Measurements from ENCODE around the gene PTCRA.
"Not testable (repeated sequence)": the region's sequence is repeated elsewhere in the genome, so short reads cannot be mapped to it uniquely, and the experiment has no call there.

PTCRA gene

DNA sequence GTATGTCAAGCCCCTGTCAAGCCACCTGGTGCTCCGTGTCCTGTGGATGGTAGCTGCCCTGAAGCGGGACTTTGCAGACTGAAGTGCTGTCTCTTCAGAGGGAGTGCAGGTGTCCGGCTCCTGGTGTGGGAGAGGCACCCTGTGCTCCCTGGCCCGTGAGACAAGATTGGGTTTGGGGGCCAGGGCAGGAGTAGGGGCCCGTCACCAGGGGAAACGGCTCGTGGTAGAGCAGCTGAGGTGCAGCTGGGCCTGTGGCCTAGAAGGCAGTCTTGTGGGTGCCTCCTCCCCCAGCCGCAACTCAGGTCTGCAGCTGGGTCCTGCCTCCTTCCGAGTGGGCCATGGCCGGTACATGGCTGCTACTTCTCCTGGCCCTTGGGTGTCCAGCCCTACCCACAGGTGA lies at the start of gene PTCRA:
PTCRA (plus strand) TSS at position 322 of the 400 bp plus-strand sequence; CDS start at position 339, 17 bp downstream.
- DNase-seq (ENCODE audit: low read depth), result no peak

DNA sequence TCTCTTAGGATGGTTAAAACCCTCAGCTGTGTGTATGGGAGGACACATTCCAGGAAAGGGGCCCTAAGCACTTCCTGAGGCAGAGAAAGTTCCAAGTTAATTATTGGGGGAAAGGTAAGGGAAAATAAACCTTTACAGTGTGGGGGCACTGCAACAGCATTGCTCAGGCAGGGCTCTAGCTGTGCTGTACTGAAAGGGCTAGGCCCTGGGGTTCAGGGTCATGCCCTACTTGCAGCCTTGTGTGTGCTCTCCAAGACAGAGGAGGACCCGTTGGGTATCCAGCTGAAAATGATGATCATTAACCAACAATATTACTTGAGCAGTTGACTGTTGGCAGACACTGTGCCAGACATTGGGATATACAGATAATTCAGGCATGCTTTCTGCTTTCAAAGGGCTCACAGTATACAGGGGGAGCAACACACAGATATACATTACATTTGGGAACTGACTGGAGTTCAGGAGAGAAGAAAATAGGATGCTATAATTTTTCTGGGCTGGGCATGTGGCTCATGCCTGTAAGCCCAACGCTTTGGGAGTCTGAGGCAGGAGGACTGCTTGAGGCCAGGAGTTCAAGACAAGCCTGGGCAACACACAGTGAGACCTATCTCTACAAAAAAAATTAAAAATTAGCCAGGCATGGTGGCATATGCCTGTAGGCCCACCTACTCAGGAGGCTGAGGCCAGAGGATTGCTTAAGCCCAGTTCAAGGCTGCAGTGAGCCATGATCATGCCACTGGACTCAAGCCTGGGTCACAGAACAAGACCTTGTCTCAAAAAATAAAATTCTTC lies 45.5 kb upstream of the PTCRA start:
- DNase-seq (ENCODE audit: low read depth), result no peak

GRCh38 chr6:42871711-42872110 lies 44.1 kb upstream of the PTCRA start:
- DNase-seq (ENCODE audit: low read depth), result no peak

- no peak for DNase-seq (ENCODE audit: low read depth)
Measured at GRCh38 chr6:42873313-42873712, 42.5 kb upstream of the PTCRA start.

DNA sequence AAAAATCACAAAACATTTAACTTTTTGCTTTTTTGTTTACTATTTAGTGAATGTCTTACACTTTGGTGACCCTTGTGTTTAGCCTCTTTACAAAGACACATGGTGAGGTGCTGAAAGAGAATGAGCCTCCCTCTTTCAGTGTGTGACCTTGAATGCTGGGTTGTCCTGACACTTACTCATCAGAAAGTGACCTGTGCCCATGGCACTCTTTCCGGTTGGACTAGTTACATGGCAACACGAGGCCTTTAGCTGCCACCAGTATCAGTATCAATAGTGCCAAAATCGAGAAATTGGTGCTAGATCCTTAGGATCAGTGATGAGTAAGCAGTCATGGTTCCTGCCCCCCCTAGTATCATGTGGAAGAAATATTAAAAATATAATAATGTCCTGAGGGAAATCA lies 38.2 kb upstream of the PTCRA start:
- DNase-seq (ENCODE audit: low read depth), result no peak

DNA sequence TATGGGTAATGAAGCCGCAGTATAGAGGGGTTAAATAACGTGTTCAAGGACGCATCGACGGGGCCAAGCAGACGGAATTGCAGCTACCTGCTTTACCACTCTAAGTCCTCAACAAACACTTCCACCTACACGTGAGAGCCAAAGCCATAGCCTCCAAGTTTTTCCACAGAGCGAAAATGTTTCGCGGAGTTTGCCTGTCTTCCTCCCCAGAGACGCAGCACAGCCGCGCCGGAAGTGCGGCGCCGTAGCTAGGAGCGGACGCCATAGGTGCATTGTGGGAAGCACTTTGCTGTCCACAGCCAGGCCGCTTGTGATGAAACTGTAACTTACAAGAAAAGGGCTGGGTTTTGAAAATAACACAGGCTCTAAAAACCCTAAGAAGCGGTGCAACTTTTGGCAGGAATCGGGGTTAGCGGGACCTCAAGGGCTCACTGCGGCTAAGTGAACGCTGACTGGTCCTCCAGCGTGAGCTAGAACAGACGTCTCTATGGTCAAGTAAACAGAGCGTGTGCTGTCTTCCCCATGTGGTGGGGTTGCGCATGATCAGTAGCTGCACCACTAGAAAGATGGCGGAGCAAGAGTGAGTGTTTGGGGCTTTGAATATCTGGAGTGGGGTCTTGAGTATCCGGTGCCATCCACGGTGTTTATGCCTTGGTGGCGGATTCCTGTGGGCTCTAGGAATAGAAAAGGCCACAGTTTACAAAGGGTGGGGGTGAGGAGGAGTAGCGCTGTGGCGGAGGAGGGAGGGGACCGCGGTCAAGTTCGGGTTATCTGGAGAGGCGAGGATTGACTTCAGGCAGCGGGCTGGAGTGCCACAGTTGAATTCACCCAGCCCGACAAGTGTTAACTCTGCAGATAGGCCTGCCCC lies 36.2 kb upstream of the PTCRA start, which contains the start of gene RPL7L1:
RPL7L1 (plus strand) TSS at position 245 of the 868 bp plus-strand sequence; CDS start at position 540, 295 bp downstream.
- peak; percentile 68 for DNase-seq (ENCODE audit: low read depth)

GRCh38 chr6:42880240-42880817 lies 35.5 kb upstream of the PTCRA start:
- not testable (repeated sequence) for DNase-seq (ENCODE audit: low read depth)

DNA sequence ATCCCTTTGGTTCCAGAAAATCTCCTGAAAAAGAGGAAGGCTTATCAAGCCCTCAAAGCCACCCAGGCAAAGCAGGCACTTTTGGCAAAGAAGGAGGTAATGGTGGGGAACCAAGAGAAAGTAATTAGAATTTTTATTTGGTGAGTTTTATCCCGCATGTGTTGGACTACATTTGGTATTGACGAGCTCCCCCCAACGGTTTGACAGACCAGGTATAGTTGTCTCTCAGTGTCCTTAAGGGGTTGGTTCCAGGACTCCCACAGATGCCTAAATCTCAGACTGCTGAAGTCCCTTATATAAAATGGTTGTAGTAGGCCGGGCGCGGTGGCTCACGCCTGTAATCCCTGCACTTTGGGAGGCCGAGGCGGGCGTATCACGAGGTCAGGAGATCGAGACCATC lies 35.0 kb upstream of the PTCRA start:
- not testable (repeated sequence) for DNase-seq (ENCODE audit: low read depth)

GRCh38 chr6:42885702-42886101 lies 30.2 kb upstream of the PTCRA start:
- no peak for DNase-seq (ENCODE audit: low read depth)

- DNase-seq (ENCODE audit: low read depth), result not testable (repeated sequence)
Measured at GRCh38 chr6:42888201-42888600, 27.7 kb upstream of the PTCRA start.

- DNase-seq (ENCODE audit: low read depth), result no peak
Measured at GRCh38 chr6:42889815-42890214, 26.0 kb upstream of the PTCRA start.

DNA sequence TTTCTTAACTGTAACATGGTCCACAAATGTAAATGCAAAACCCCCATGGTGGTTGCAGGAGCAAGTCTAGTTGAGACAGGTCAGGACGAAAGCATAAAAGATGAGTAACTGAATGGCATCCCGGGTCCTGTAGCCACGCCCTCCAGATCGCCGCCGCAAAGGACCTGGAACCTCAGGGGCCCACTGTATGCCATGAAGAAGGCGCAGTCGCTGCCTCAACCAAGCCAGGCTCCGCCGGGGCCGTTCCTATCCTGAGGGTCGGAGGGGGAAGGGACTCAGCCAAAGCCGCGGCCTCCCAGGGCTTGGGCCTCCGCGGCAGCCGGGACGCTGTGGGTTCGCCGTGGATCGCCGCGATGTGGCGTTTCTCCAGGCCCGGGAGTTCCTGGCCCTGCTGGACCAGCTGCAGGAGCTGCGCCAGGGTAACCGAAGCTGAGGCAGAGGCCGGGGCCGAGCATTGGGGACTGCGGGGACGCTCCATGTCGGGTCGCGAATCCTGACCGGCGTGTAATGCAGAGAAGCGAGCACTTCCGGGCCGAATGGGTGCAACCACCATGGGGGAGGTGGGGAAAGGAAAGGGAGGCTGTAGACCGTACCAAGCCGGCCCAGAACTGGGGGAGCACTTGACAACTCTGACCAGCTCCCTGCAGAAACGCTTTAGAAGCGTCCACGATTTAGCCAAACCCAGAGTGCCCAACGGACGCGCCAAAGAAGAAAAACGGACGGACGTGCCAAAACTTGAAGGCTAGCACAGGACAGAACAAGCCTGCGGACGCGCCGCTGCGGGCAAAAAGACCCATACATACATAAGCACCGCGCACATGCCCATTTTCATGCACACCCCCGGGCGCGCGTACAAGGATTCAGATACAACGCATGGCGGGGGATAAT lies 25.3 kb upstream of the PTCRA start:
- peak; percentile 87 for DNase-seq (ENCODE audit: low read depth)

- no peak for DNase-seq (ENCODE audit: low read depth)
Measured at GRCh38 chr6:42891199-42891722, 24.6 kb upstream of the PTCRA start.

- DNase-seq (ENCODE audit: low read depth), result not testable (repeated sequence)
Measured at GRCh38 chr6:42894041-42894828, 21.6 kb upstream of the PTCRA start.

GRCh38 chr6:42896178-42896719 lies 19.6 kb upstream of the PTCRA start:
- no peak for DNase-seq (ENCODE audit: low read depth)

GRCh38 chr6:42898891-42899361 lies 16.9 kb upstream of the PTCRA start:
- no peak for DNase-seq (ENCODE audit: low read depth)

DNA sequence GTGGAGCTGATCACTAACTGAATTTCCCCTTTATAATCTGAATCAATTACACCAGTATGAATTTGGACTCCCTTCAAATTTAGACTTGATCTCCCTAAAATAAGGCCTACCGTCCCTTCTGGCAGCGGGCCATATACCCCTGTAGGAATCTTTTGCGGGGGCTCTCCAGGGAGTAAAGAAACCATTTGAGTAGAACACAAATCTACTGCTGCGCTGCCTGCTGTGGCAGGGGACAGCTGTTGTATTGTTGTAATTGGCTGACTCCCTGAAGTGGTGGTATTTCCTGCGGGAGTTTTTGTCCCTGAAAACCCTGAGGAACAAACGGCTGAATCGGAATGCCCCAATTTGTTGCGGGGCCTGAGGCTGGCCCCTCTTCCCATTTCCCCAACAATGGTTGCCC lies 16.0 kb upstream of the PTCRA start:
- DNase-seq (ENCODE audit: low read depth), result no peak

- DNase-seq (ENCODE audit: low read depth), result no peak
Measured at GRCh38 chr6:42901538-42901957, 14.3 kb upstream of the PTCRA start.

DNA sequence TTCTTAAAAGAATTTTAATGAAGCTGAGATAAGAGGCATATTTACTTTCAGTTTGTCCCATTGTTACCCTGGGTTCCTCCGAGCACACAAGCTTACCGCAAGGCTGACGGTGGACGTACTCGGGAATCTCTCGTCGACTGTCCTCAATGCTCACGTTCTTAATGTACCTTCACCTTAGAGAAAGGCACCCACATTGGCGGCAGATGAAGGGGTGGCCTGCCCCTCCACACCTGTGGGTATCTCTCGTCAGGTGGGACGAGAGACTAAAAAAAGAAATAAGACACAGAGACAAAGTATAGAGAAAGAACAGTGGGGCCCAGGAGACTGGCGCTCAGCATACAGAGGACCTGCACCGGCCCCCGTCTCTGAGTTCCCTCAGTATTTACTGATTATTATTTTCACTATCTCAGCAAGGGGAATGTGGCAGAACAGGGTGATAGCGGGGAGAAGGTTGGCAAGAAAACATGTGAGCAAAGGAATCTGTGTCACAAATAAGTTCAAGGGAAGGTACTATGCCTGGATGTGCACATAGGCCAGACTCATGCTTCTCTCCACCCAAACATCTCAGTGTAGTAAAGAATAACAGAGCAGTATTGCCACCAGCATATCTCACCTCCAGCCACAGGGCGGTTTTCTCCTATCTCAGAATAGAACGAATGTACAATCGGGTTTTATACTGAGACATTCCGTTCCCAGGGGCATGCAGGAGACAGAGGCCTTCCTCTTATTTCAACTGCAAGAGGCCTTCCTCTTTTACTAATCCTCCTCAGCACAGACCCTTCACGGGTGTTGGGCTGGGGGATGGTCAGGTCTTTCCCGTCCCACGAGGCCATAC lies 13.2 kb upstream of the PTCRA start:
- not testable (repeated sequence) for DNase-seq (ENCODE audit: low read depth)

Measured in GM04503 (cell line).